Osteoblast (primary cell): ENCODE data around the gene PTPRC. TPM values are rescaled to one million over a fixed set of nuclear protein-coding genes. Genes with fewer than 3 reads are reported as not detected.

Source experiments
- DNase-seq: peaks from one replicate; pipeline ENCODE4 v3.0.0; 2011; ENCODE audit warnings: low spot score, mixed read lengths; ENCODE audit not compliant: insufficient read length; ENCODE audit errors: missing footprints
- H2AFZ ChIP-seq: 2 replicates; pipeline ENCODE4 v1.6.0; 2011; ENCODE audit warnings: mild to moderate bottlenecking, low read length
- H3K27ac ChIP-seq: 2 replicates; pipeline ENCODE4 v1.5.1; 2011; ENCODE audit warnings: mild to moderate bottlenecking, low read depth, low read length, moderate library complexity
- H3K27me3 ChIP-seq: 2 replicates; pipeline ENCODE4 v1.6.0; 2012; ENCODE audit warnings: mild to moderate bottlenecking, control low read depth, inconsistent platforms, low read length, moderate library complexity; ENCODE audit not compliant: insufficient read depth
- H3K36me3 ChIP-seq: 2 replicates; pipeline ENCODE4 v1.5.1; 2011; ENCODE audit warnings: mild to moderate bottlenecking, low read length, control low read depth, moderate library complexity; ENCODE audit not compliant: insufficient read depth
- H3K4me1 ChIP-seq: 2 replicates; pipeline ENCODE4 v1.5.1; 2011; ENCODE audit warnings: mild to moderate bottlenecking, low read length, control low read depth, moderate library complexity; ENCODE audit not compliant: insufficient read depth
- H3K4me2 ChIP-seq: 2 replicates; pipeline ENCODE4 v1.6.0; 2011; ENCODE audit warnings: mild to moderate bottlenecking, low read length; ENCODE audit not compliant: insufficient read depth
- H3K4me3 ChIP-seq: fragments of 200-600 bp; sonication (generic); 3 replicates; pipeline ENCODE4 v1.5.1; 2012; ENCODE audit warnings: mild to moderate bottlenecking, low read length, inconsistent platforms; ENCODE audit not compliant: insufficient read depth
- H3K79me2 ChIP-seq: 2 replicates; pipeline ENCODE4 v1.6.0; 2012; ENCODE audit warnings: mild to moderate bottlenecking, low read length, control low read depth, inconsistent platforms; ENCODE audit not compliant: insufficient read depth
- H3K9me3 ChIP-seq: 2 replicates; pipeline ENCODE4 v1.5.1; 2011; ENCODE audit warnings: low read depth, low read length, control low read depth
- H4K20me1 ChIP-seq: 2 replicates; pipeline ENCODE4 v1.6.0; 2012; ENCODE audit warnings: mild to moderate bottlenecking, low read length, control low read depth; ENCODE audit not compliant: insufficient read depth
- total RNA-seq: library from RNA; depleted of rRNA; stranded (reverse); fragments of >200 nt; gene quantifications from 2 replicates; pipeline ENCODE4 v1.2.3, GENCODE V29; 2012
- TF ChIP-seq, protein P1 (sequence below): IDR thresholded peaks from 2 replicates; pipeline ENCODE4 v1.5.1; 2011; ENCODE audit warnings: mild to moderate bottlenecking, low read depth, low read length, moderate library complexity; ENCODE audit errors: extremely low read depth

Gene PTPRC
- total RNA-seq, 1 donor, result 1.1 TPM

- Histone ChIP-seq H3K27me3 (no peaks in the 10 kb centered on the region), H4K20me1 (no peaks in the 10 kb centered on the region), H3K4me1 (peaks cover 26% of the 10 kb centered on the region), H3K36me3 (no peaks in the 10 kb centered on the region), H3K4me2 (no peak overlapping the region), H3K27ac (no peak overlapping the region), H3K4me3 (no peak overlapping the region), H3K9me3 (no peaks in the 10 kb centered on the region), H2AFZ (peak overlapping the region; percentile 67), H3K79me2 (no peaks in the 10 kb centered on the region)
- TF ChIP-seq, protein P1, sequence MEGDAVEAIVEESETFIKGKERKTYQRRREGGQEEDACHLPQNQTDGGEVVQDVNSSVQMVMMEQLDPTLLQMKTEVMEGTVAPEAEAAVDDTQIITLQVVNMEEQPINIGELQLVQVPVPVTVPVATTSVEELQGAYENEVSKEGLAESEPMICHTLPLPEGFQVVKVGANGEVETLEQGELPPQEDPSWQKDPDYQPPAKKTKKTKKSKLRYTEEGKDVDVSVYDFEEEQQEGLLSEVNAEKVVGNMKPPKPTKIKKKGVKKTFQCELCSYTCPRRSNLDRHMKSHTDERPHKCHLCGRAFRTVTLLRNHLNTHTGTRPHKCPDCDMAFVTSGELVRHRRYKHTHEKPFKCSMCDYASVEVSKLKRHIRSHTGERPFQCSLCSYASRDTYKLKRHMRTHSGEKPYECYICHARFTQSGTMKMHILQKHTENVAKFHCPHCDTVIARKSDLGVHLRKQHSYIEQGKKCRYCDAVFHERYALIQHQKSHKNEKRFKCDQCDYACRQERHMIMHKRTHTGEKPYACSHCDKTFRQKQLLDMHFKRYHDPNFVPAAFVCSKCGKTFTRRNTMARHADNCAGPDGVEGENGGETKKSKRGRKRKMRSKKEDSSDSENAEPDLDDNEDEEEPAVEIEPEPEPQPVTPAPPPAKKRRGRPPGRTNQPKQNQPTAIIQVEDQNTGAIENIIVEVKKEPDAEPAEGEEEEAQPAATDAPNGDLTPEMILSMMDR, result no peak
- DNase-seq, result peak; percentile 21
These were observed 39.5 kb downstream of the PTPRC start for GRCh38 chr1:198678301-198678836.

- H2AFZ ChIP-seq, result no peak overlapping the region
- no peak overlapping the region for H3K4me2 ChIP-seq
- TF ChIP-seq, protein P1, result no peak
- DNase-seq, result no peak
- no peak overlapping the region for H3K27ac ChIP-seq
- peaks cover 26% of the 10 kb centered on the region for H3K4me1 ChIP-seq
- H3K9me3 ChIP-seq, result no peaks in the 10 kb centered on the region
- no peaks in the 10 kb centered on the region for H3K36me3 ChIP-seq
- H3K79me2 ChIP-seq, result no peaks in the 10 kb centered on the region
- no peak overlapping the region for H3K4me3 ChIP-seq
- no peaks in the 10 kb centered on the region for H4K20me1 ChIP-seq
- H3K27me3 ChIP-seq, result no peaks in the 10 kb centered on the region
These were observed 40.1 kb downstream of the PTPRC start for GRCh38 chr1:198678901-198679329.

- Histone ChIP-seq H4K20me1 (no peaks in the 10 kb centered on the region), H3K9me3 (no peaks in the 10 kb centered on the region), H3K4me2 (no peak overlapping the region), H3K27ac (no peak overlapping the region), H3K4me1 (peaks cover 27% of the 10 kb centered on the region), H3K36me3 (no peaks in the 10 kb centered on the region), H3K79me2 (no peaks in the 10 kb centered on the region), H3K27me3 (no peaks in the 10 kb centered on the region), H2AFZ (no peak overlapping the region), H3K4me3 (no peak overlapping the region)
- no peak for DNase-seq
- TF ChIP-seq, protein P1, result no peak
These were observed 40.8 kb downstream of the PTPRC start for GRCh38 chr1:198679535-198680173.

DNA sequence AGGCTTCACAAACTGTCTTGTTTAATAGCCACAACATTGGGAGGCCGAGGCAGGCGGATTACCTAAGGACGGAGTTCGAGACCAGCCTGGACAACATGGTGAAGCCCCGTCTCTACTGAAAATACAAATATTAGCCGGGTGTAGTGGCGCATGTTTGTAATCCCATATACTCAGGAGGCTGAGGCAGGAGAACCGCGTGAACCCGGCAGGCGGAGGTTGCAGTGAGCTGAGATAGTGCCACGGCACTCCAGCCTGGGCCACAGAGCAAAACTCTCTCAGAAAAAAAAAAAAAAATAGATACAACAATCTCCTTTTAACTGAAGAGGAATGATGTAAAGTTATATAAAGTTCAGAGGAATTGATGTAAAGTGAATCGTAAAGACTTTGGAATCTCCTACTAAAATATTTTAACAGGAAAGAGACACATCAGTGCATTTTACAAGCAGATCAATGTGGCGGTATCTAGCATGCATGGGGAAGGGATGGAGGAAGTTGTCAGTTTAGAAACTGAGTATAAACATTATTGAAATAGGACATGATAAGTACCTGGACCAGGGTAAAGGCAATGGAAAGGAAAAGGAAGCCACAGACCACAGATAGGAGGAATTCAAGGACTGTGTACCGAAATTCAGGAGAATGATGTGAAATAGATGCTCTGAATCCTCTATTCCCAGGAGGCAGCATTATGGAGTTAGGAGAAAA is 41.5 kb downstream of the PTPRC start:
- H3K79me2 ChIP-seq, result no peaks in the 10 kb centered on the region
- H3K27ac ChIP-seq, result peak overlapping the region; percentile 76
- peaks cover 32% of the 10 kb centered on the region for H3K4me1 ChIP-seq
- no peaks in the 10 kb centered on the region for H3K27me3 ChIP-seq
- no peaks in the 10 kb centered on the region for H3K9me3 ChIP-seq
- H2AFZ ChIP-seq, result peak overlapping the region; percentile 7
- H3K4me3 ChIP-seq, result no peak overlapping the region
- H3K4me2 ChIP-seq, result no peak overlapping the region
- no peaks in the 10 kb centered on the region for H3K36me3 ChIP-seq
- no peak for DNase-seq
- no peaks in the 10 kb centered on the region for H4K20me1 ChIP-seq
- TF ChIP-seq, protein P1, result no peak
